Renal cortical epithelial cell (primary cell): ENCODE results near the gene ANO2. TPM values are rescaled to one million over a fixed set of nuclear protein-coding genes. Genes with fewer than 3 reads are reported as not detected.
A peak's percentile ranks its signal among the peaks of the same experiment; 100 is the strongest.

Experiments
- DNase-seq: peaks from one replicate; pipeline ENCODE4 v3.0.0-alpha.2; 2011; ENCODE audit warnings: low read depth
- total RNA-seq: library from RNA; depleted of rRNA; stranded (reverse); fragments of >200 nt; gene quantifications from 2 replicates; pipeline ENCODE4 v1.2.3, GENCODE V29; 2014

Gene ANO2
- total RNA-seq, 1 donor from 2014 or later: 2.4 TPM

DNA sequence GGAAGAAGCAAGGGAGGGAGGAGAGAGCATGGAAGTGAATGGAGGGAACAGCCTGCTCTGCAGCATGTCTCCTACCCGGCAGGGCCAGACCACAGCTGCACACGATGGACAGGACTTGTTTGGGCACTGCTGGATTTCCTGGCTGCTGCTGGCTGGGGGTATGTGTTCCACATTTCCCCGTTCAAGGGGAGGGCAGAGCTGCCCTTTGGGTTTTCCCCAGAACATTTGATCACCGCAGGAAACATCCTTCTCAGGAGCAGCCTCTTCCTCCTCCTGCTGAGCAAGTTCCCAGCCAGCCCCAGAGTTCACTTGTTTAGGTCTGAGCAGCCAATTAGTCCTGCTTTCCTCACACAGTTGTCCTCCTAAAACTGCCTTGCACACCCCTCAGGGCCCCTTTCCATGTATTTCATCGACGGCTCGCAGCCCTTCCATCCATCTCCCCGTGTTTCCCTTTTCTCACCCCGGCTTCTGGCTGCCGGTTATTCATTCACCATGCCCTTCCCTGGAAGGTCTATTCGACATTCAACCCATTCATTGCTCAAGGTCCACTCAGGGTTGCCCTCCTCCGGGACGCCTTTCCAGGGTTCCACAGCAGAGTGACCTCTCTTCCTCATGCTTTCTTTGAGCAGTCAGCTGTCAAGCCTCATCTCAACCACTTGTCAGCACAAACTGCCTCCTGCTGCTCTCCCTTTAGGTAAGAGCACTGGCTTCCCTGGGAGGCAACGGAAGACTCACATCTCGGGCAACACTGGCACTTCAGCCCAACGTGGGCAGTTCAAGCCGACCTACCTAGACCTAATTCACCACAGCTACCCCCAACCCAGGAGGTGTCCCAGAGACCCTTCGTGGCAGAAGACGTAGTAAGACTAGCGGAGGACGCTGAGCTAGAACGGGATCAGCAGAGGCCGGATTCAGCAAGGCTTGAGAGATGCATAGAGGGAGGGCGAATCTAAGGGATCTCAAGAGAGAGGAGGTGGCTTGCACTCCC is 20.1 kb upstream of the ANO2 start:
- peak; percentile 6 for DNase-seq

DNA sequence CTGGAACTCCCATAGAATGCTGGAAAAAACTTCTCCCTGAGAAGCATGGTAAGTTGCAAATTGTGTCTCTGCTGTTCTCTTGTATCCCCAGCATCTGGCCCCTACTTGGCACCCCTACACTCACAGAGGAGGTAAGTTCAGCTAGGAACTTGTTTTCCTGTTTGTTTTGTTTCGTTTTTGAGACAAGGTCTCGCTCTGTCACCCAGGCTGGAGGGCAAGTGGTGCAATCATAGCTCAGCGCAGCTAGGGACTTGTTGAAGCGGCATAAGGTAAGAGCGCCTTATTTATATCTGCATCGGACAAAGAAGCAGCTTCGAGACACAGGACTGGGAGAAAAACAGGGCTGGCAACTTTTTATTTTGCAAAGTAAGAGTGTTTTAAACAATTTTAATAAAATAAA is 18.5 kb upstream of the ANO2 start:
- DNase-seq: no peak

DNA sequence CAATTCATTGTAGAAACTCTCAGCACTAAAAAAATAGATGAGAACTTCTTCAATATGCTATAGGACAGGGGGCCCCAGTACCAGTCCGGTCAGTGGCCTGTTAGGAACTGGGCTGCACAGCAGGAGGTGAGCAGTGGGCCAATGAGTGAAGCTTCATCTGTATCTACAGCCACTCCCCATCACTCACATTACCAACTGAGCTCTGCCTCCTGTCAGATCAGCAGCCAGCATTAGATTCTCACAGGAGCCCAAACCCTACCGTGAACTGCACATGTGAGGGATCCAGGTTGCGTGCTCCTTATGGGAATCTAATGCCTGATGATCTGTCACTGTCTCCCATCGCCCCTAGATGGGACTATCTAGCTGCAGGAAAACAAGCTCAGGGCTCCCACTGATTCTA is 15.7 kb upstream of the ANO2 start:
- no peak for DNase-seq

DNA sequence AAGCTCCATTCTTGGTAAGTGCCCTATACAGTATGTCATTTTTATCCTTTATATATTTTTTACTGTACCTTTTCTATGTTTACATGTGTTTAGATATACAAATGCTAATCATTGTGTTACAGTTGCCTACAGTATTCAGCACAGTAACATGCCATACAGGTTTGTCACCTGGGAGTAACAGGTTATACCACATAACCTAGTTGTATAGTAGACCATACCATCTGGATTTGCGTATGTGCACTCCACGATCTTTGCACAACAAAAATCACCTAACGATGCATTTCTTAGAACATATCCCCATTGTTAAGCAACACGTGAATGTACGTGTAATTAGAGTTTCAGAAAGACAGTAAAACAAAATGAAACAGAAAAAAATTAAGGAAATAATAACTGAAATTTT is 11.9 kb upstream of the ANO2 start:
- no peak for DNase-seq

DNA sequence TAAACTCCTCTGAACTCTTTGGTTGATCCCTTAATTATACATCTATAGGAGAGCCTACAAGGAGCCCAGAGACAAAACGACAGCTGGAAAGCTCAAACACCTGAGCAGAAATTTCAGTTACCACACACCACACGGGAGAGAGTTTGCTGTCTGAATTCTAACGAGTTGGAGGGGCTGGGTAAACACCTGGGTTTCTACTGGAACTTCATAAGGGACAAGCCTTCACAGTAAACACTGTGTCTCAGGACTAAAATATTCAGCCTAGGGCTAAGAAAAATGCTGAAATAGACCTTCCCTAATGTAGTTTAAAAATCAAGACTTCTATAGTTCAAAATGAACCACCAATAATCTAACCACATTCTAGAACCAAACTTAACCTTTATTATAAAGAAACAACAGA is 9.6 kb upstream of the ANO2 start:
- DNase-seq: no peak

- DNase-seq: no peak
Observed at GRCh38 chr12:5953835-5954586, 9.0 kb upstream of the ANO2 start.

DNA sequence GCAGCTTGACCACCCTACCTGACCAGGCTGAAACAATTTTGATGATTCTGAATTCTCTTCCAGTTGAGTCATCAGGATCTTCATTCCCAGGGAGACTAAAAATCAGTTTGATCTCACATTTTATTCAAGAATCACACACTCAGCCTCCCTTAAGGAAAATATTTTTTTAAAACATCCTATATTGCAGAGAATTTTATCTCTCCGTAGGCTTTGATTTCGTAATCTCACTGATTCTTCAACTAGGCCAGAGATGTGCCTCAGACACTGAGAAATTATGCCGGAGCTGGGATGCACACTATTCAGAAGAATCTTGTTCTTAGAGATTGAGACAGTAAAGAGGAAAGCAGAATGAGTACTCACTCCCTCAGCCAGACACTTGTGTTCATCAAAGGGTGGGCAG is 7.0 kb upstream of the ANO2 start:
- DNase-seq: no peak

DNA sequence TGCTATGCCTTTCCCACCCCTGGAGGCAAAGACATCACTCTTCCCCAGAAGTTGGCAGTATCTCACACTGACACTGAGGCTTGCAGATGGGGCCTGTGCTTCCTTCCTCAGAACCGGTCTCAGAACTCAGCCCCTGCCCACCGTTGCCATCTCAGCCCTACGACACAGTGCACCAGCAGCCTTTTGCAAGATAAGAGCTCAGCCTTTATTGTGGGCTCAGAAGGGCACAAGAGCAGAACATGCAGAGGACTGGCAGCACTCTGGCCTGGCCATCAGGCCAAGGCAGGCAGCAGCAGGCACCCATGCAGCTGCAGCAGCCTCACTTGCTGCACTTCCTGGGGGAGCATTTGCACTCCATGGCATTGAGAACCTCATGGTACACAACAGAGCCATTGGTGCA is 3.6 kb upstream of the ANO2 start:
- no peak for DNase-seq

DNA sequence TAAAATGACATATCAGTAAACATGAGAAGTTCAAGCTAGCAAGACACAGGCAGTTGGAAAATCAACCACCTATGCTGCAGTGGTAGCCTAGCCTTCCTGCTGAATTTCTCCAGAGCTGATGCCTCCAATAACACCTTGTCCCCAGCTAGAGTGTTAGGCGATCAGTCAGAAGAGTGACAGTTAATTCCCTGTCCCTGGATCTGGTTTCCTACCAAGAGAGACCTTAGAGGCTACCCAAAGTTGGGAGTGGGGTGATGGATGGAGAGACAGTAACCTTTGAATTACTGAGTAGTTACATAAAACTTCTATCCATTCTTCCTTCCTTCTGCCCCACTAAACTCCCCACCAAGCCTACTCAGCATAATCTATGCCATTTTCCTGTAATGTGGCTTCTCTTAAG is 1.9 kb upstream of the ANO2 start:
- DNase-seq: no peak

- DNase-seq: no peak
Observed at GRCh38 chr12:5946388-5946787, 1.3 kb upstream of the ANO2 start.

DNA sequence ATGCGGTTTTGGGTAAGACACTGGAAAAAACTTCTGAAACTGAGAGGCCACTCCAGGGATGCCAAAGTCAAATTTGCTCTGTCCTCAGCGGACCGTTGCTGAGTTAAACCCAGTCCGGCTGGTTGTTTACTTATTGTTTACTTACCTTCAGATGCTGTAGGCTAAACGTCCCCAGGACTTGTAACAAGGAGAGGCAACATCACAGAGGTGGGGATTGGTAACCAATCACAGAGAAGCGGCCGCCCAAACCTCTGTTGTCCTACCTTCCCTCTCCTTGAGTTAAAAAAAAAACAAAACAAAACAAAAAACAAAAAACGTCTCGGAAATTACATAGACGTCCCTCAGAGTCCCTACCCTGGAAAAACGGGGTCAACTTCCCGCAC is 380 bp downstream of the ANO2 start:
- DNase-seq: no peak

- DNase-seq: no peak
Observed at GRCh38 chr12:5944053-5944452, 1.0 kb downstream of the ANO2 start.

GRCh38 chr12:5941907-5942306 is 3.2 kb downstream of the ANO2 start:
- no peak for DNase-seq

- DNase-seq: no peak
Observed at GRCh38 chr12:5927732-5928516, 17.1 kb downstream of the ANO2 start.

GRCh38 chr12:5925646-5926045 is 19.4 kb downstream of the ANO2 start:
- no peak for DNase-seq

- no peak for DNase-seq
Observed at GRCh38 chr12:5924342-5924741, 20.7 kb downstream of the ANO2 start.

DNA sequence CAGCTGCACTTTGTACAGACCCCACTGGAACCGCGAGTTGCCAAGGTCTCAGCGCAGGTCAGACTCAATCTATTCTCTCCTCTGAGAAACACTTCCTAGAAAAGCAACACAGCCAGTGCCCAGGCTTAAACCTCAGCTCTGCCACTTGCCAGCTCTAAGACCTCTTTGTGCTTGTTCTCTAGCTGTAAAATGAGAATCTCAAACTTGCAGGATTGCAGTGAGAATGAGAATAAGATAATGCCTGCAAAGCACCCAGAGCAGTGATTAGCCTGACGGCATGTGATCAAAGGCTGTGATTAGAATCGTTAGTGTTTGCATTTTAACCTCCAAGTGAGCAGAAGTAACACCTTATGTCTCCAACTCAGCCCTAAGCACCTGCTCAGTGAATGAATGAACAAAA is 21.3 kb downstream of the ANO2 start:
- no peak for DNase-seq

- no peak for DNase-seq
Observed at GRCh38 chr12:5923043-5923605, 21.9 kb downstream of the ANO2 start.

GRCh38 chr12:5921966-5922899 is 22.8 kb downstream of the ANO2 start:
- DNase-seq: no peak

DNA sequence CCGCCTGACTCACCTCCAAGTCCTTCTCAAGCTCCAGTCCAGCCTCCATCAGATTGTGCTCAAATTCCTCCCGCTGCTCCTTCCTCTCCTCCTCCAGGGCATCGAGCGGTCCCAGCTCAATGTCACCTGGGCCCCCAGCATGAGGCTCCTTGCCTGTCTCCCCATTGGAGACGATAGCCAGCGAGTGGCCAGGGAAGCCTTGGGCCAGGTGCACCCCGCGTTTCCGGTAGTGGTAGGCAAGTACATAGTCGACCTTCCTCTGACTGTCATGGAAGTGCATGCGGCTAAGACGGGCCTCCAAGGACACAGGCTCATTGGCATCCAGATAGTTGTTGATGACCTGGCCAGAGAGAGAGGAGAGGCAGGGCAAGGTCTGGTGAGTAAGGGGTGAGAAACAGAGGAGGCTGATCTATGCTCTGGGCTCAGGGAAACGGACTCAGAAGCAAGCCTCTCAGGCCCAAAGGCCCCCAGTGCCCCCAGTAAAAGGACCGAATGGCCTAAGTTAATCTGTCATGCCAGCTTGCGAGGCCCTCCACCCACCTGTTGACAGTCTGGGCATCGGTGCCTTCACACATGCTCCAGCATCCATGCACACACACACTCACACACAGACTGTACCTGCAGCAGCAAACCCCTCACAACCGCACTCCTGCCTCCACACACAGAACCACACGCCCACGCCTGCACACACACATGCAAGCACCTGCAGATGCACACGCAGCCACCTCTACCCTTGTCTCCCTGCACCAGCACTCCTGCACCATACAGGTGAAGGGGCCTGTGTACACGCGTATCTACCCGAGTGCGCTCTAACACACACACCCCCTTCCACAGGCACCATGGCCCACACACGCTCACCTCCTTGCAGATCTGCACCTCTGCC is 23.8 kb downstream of the ANO2 start:
- no peak for DNase-seq
